H1 (cell line): ENCODE data around the gene COG4. TPM values are rescaled to one million over a fixed set of nuclear protein-coding genes. Genes with fewer than 3 reads are reported as not detected.

Experiments used
- ASH2L ChIP-seq: fragments of 200-600, 300-600 bp; sonication (generic); IDR thresholded peaks from one replicate; pipeline ENCODE4 v1.7.1; 2017; ENCODE audit warnings: low read length
- CBX8 ChIP-seq: fragments of 300-800, 300-1000 bp; sonication (generic); IDR thresholded peaks from 2 replicates; pipeline ENCODE4 v1.7.1; 2016; ENCODE audit warnings: low read depth, low read length, borderline replicate concordance
- SP1 ChIP-seq: IDR thresholded peaks from 2 replicates; pipeline ENCODE4 v1.6.1; 2011; ENCODE audit warnings: low read depth, low read length
- TEAD4 ChIP-seq: IDR thresholded peaks from 2 replicates; pipeline ENCODE4 v1.6.1; 2012; ENCODE audit warnings: low read depth, low read length, inconsistent platforms, mixed read lengths
- polyA plus RNA-seq, 7 experiments: library from polyadenylated mRNA; depleted of rRNA in 3 of 7; stranded (reverse) in 5 of 7; unstranded in 2 of 7; fragments of >200 nt in 5 of 7; fragments of 200-250 nt in 2 of 7; gene quantifications; 1 replicate in 5 of 7; 2 replicates in 1 of 7; 4 replicates in 1 of 7; pipeline versions ENCODE4 v1.2.1 to v1.2.3, GENCODE V29; 2011 to 2013; ENCODE audit warnings: missing spikeins in 2 of 7, mixed read lengths in 2 of 7
- total RNA-seq: library from RNA; stranded (reverse); fragmentation: NEBNext Ultra II Directional; extraction: Animal tissue kit (Norgen Biotek cat#: 25700); gene quantifications from 2 replicates; pipeline ENCODE4 v1.2.1, GENCODE V29; 2021
- TF ChIP-seq, protein P1 (sequence below), 3 experiments: IDR thresholded peaks; 1 replicate in 2 of 3; 2 replicates in 1 of 3; pipeline versions ENCODE4 v1.5.1 to v1.6.1; 2011; ENCODE audit warnings: low read length in 3 of 3, mild to moderate bottlenecking in 3 of 3, inconsistent platforms in 2 of 3, low read depth in 1 of 3, moderate library complexity in 1 of 3; ENCODE audit not compliant: insufficient read depth in 1 of 3; ENCODE audit errors: control extremely low read depth in 1 of 3
- TF ChIP-seq, protein P2 (sequence below): fragments of 300-600 bp; sonication (generic); IDR thresholded peaks from 2 replicates; pipeline ENCODE4 v1.7.1; 2012; ENCODE audit warnings: low read length, moderate library complexity, mild to moderate bottlenecking, inconsistent platforms; ENCODE audit not compliant: insufficient replicate concordance

Gene COG4
- total and polyA plus RNA-seq, 2 of the 8 experiments (the other 6 are each of a cell fraction or from before 2014, with no cell fraction given), result 46.1 to 50.2 TPM

DNA sequence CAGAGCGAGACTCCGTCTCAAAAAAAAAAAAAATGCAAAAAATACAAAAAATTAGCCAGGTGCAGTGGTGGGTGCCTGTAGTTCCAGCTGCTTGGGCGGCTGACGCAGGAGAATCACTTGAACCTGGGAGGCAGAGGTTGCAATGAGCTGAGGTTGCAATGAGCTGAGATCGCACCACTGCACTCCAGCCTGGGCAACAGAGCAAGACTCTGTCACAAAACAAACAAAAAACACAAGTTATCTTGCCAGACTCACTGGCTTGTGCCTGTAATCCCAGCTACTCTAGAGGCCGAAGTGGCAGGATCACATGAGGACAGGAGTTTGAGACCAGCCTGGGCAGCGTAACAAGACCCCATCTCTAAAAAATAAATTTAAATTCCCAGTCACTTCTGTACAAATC lies 81.0 kb downstream of the COG4 start (continued):
- TF ChIP-seq, protein P1, sequence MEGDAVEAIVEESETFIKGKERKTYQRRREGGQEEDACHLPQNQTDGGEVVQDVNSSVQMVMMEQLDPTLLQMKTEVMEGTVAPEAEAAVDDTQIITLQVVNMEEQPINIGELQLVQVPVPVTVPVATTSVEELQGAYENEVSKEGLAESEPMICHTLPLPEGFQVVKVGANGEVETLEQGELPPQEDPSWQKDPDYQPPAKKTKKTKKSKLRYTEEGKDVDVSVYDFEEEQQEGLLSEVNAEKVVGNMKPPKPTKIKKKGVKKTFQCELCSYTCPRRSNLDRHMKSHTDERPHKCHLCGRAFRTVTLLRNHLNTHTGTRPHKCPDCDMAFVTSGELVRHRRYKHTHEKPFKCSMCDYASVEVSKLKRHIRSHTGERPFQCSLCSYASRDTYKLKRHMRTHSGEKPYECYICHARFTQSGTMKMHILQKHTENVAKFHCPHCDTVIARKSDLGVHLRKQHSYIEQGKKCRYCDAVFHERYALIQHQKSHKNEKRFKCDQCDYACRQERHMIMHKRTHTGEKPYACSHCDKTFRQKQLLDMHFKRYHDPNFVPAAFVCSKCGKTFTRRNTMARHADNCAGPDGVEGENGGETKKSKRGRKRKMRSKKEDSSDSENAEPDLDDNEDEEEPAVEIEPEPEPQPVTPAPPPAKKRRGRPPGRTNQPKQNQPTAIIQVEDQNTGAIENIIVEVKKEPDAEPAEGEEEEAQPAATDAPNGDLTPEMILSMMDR (IDR thresholded peaks at IDR 0.05; ENCODE audit: control extremely low read depth in 1 of 3, insufficient read depth in 1 of 3, low read depth in 1 of 3, low read length in 3 of 3), result no peak
- TF ChIP-seq ASH2L (no peak), SP1 (no peak), CBX8 (no peak), TEAD4 (no peak)
- TF ChIP-seq, protein P2, sequence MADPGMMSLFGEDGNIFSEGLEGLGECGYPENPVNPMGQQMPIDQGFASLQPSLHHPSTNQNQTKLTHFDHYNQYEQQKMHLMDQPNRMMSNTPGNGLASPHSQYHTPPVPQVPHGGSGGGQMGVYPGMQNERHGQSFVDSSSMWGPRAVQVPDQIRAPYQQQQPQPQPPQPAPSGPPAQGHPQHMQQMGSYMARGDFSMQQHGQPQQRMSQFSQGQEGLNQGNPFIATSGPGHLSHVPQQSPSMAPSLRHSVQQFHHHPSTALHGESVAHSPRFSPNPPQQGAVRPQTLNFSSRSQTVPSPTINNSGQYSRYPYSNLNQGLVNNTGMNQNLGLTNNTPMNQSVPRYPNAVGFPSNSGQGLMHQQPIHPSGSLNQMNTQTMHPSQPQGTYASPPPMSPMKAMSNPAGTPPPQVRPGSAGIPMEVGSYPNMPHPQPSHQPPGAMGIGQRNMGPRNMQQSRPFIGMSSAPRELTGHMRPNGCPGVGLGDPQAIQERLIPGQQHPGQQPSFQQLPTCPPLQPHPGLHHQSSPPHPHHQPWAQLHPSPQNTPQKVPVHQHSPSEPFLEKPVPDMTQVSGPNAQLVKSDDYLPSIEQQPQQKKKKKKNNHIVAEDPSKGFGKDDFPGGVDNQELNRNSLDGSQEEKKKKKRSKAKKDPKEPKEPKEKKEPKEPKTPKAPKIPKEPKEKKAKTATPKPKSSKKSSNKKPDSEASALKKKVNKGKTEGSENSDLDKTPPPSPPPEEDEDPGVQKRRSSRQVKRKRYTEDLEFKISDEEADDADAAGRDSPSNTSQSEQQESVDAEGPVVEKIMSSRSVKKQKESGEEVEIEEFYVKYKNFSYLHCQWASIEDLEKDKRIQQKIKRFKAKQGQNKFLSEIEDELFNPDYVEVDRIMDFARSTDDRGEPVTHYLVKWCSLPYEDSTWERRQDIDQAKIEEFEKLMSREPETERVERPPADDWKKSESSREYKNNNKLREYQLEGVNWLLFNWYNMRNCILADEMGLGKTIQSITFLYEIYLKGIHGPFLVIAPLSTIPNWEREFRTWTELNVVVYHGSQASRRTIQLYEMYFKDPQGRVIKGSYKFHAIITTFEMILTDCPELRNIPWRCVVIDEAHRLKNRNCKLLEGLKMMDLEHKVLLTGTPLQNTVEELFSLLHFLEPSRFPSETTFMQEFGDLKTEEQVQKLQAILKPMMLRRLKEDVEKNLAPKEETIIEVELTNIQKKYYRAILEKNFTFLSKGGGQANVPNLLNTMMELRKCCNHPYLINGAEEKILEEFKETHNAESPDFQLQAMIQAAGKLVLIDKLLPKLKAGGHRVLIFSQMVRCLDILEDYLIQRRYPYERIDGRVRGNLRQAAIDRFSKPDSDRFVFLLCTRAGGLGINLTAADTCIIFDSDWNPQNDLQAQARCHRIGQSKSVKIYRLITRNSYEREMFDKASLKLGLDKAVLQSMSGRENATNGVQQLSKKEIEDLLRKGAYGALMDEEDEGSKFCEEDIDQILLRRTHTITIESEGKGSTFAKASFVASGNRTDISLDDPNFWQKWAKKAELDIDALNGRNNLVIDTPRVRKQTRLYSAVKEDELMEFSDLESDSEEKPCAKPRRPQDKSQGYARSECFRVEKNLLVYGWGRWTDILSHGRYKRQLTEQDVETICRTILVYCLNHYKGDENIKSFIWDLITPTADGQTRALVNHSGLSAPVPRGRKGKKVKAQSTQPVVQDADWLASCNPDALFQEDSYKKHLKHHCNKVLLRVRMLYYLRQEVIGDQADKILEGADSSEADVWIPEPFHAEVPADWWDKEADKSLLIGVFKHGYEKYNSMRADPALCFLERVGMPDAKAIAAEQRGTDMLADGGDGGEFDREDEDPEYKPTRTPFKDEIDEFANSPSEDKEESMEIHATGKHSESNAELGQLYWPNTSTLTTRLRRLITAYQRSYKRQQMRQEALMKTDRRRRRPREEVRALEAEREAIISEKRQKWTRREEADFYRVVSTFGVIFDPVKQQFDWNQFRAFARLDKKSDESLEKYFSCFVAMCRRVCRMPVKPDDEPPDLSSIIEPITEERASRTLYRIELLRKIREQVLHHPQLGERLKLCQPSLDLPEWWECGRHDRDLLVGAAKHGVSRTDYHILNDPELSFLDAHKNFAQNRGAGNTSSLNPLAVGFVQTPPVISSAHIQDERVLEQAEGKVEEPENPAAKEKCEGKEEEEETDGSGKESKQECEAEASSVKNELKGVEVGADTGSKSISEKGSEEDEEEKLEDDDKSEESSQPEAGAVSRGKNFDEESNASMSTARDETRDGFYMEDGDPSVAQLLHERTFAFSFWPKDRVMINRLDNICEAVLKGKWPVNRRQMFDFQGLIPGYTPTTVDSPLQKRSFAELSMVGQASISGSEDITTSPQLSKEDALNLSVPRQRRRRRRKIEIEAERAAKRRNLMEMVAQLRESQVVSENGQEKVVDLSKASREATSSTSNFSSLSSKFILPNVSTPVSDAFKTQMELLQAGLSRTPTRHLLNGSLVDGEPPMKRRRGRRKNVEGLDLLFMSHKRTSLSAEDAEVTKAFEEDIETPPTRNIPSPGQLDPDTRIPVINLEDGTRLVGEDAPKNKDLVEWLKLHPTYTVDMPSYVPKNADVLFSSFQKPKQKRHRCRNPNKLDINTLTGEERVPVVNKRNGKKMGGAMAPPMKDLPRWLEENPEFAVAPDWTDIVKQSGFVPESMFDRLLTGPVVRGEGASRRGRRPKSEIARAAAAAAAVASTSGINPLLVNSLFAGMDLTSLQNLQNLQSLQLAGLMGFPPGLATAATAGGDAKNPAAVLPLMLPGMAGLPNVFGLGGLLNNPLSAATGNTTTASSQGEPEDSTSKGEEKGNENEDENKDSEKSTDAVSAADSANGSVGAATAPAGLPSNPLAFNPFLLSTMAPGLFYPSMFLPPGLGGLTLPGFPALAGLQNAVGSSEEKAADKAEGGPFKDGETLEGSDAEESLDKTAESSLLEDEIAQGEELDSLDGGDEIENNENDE, result no peak
